IMR-90 (cell line): ENCODE measurements around the gene LRIG1. TPM values are rescaled to one million over a fixed set of nuclear protein-coding genes. Genes with fewer than 3 reads are reported as not detected.

Experiments
- ATAC-seq: fragments of 200-7000 bp; cut with Tn5 transposase; 2 replicates; pipeline ENCODE4 v1.9.1; 2020; ENCODE audit warnings: low read depth, mild to moderate bottlenecking, moderate library complexity
- BruUV-seq: library from RNA; stranded (reverse); fragments of 400-500 nt; replicated peaks from 2 replicates; lab custom pipeline; 2021; lab: Mats Ljungman, UMichigan
- CTCF ChIA-PET: fragments of 300-600 bp; formaldehyde crosslinking; extraction: SDS; loops from one replicate; lab custom pipeline; 2021; ENCODE audit warnings: antibody characterized with exemption; lab: Yijun Ruan, JAX
- POLR2A ChIA-PET: fragments of 300-600 bp; sonication (Branson Sonifier 250); formaldehyde crosslinking; loops from one replicate; lab custom pipeline; 2022; ENCODE audit warnings: antibody characterized with exemption; ENCODE audit not compliant: unreplicated experiment; lab: Charles Lee
- DNase-seq: peaks from one replicate; pipeline ENCODE4 v3.0.0; 2013
- H2AFZ ChIP-seq: replicated peaks from 2 replicates; pipeline ENCODE3; 2013; ENCODE audit warnings: low read length, mild to moderate bottlenecking; ENCODE audit not compliant: poor library complexity
- H2AK5ac ChIP-seq: 2 replicates; pipeline ENCODE4 v1.6.1; 2013; ENCODE audit warnings: low read depth, low read length, inconsistent platforms
- H2AK9ac ChIP-seq: replicated peaks from 2 replicates; pipeline ENCODE3; 2013; ENCODE audit warnings: mild to moderate bottlenecking, low read depth, low read length, moderate library complexity; ENCODE audit not compliant: poor library complexity
- H2BK120ac ChIP-seq: 2 replicates; pipeline ENCODE4 v1.6.1; 2013; ENCODE audit warnings: low read depth, low read length, inconsistent platforms
- H2BK15ac ChIP-seq: 3 replicates; pipeline ENCODE4 v1.6.1; 2013; ENCODE audit warnings: low read depth, low read length, inconsistent platforms
- H2BK20ac ChIP-seq: 2 replicates; pipeline ENCODE4 v1.6.1; 2013; ENCODE audit warnings: low read depth, mild to moderate bottlenecking, inconsistent platforms, low read length, moderate library complexity
- H2BK5ac ChIP-seq: 2 replicates; pipeline ENCODE4 v1.6.1; 2013; ENCODE audit warnings: mild to moderate bottlenecking, low read depth, low read length, inconsistent platforms; ENCODE audit not compliant: poor library complexity, severe bottlenecking
- H3K14ac ChIP-seq: replicated peaks from 2 replicates; pipeline ENCODE4 v1.6.1; 2013; ENCODE audit warnings: low read depth, low read length, inconsistent platforms
- H3K18ac ChIP-seq: 2 replicates; pipeline ENCODE4 v1.6.1; 2013; ENCODE audit warnings: low read depth, low read length, control low read depth
- H3K23ac ChIP-seq: 2 replicates; pipeline ENCODE4 v1.6.1; 2013; ENCODE audit warnings: low read depth, low read length, inconsistent platforms
- H3K27ac ChIP-seq: 2 replicates; pipeline ENCODE4 v1.5.1; 2013; ENCODE audit warnings: mild to moderate bottlenecking, control low read depth, low read length; ENCODE audit not compliant: insufficient read depth
- H3K27me3 ChIP-seq: 2 replicates; pipeline ENCODE4 v1.6.1; 2013; ENCODE audit warnings: low read length; ENCODE audit not compliant: control insufficient read depth, insufficient read depth
- H3K36me3 ChIP-seq: 2 replicates; pipeline ENCODE4 v1.6.1; 2013; ENCODE audit warnings: low read length, mixed read lengths; ENCODE audit not compliant: control insufficient read depth, insufficient read depth
- H3K4ac ChIP-seq: 2 replicates; pipeline ENCODE4 v1.6.1; 2013; ENCODE audit warnings: low read depth, low read length, inconsistent platforms
- H3K4me1 ChIP-seq: 2 replicates; pipeline ENCODE4 v1.6.1; 2013; ENCODE audit warnings: low read length, mixed read lengths; ENCODE audit not compliant: control insufficient read depth, insufficient read depth
- H3K4me2 ChIP-seq: 2 replicates; pipeline ENCODE4 v1.6.1; 2013; ENCODE audit warnings: low read depth, mild to moderate bottlenecking, control low read depth, low read length, moderate library complexity
- H3K4me3 ChIP-seq: 2 replicates; pipeline ENCODE4 v1.5.1; 2013; ENCODE audit warnings: low read depth, mild to moderate bottlenecking, control low read depth, low read length, moderate library complexity; ENCODE audit not compliant: insufficient read depth
- H3K56ac ChIP-seq: 2 replicates; pipeline ENCODE4 v1.6.1; 2013; ENCODE audit warnings: low read length, inconsistent platforms; ENCODE audit not compliant: insufficient read depth; ENCODE audit errors: extremely low read depth
- H3K79me1 ChIP-seq, 2 experiments: 2 replicates each; pipeline ENCODE4 v1.6.1; 2013; ENCODE audit warnings: low read length in 2 of 2, inconsistent platforms in 1 of 2, low read depth in 1 of 2
- H3K9ac ChIP-seq: 2 replicates; pipeline ENCODE4 v1.6.1; 2013; ENCODE audit warnings: low read depth, low read length, control low read depth
- H3K9me1 ChIP-seq: 2 replicates; pipeline ENCODE4 v1.6.1; 2013; ENCODE audit warnings: low read length, inconsistent platforms; ENCODE audit not compliant: insufficient read depth
- H3K9me3 ChIP-seq: 2 replicates; pipeline ENCODE4 v1.6.1; 2013; ENCODE audit warnings: low read length; ENCODE audit not compliant: control insufficient read depth, insufficient read depth
- H4K20me1 ChIP-seq: 2 replicates; pipeline ENCODE4 v1.6.1; 2013; ENCODE audit warnings: low read length, inconsistent platforms; ENCODE audit not compliant: insufficient read depth
- H4K5ac ChIP-seq: 2 replicates; pipeline ENCODE4 v1.6.1; 2013; ENCODE audit warnings: mild to moderate bottlenecking, low read depth, low read length, control low read depth
- H4K8ac ChIP-seq, 2 experiments: 2 replicates each; pipeline ENCODE4 v1.6.1; 2013; ENCODE audit warnings: low read depth in 2 of 2, low read length in 2 of 2, control low read depth in 1 of 2, inconsistent platforms in 1 of 2
- H4K91ac ChIP-seq: 2 replicates; pipeline ENCODE4 v1.6.1; 2013; ENCODE audit warnings: low read depth, low read length, inconsistent platforms; ENCODE audit not compliant: insufficient read depth
- BHLHE40 ChIP-seq: fragments of 150-350 bp; IDR thresholded peaks from 2 replicates; pipeline ENCODE4 v1.6.1; 2016; ENCODE audit warnings: mild to moderate bottlenecking, low read depth, low read length
- CEBPB ChIP-seq: IDR thresholded peaks from 2 replicates; pipeline ENCODE4 v1.6.1; 2012; ENCODE audit warnings: low read depth, low read length, improper control_type of control experiment
- CHD1 ChIP-seq: IDR thresholded peaks from 2 replicates; pipeline ENCODE4 v1.6.1; 2012; ENCODE audit warnings: low read depth, low read length, improper control_type of control experiment
- FOS ChIP-seq: fragments of 150-350 bp; IDR thresholded peaks from 2 replicates; pipeline ENCODE4 v1.6.1; 2016; ENCODE audit warnings: low read depth, low read length
- MAFK ChIP-seq: IDR thresholded peaks from 2 replicates; pipeline ENCODE4 v1.6.1; 2012; ENCODE audit warnings: low read depth, low read length, improper control_type of control experiment
- NFE2L2 ChIP-seq: fragments of 150-350 bp; IDR thresholded peaks from 2 replicates; pipeline ENCODE4 v1.6.1; 2016; ENCODE audit warnings: low read depth, mild to moderate bottlenecking, low read length
- SMC3 ChIP-seq: fragments of 150-350 bp; IDR thresholded peaks from 2 replicates; pipeline ENCODE4 v1.6.1; 2016; ENCODE audit warnings: low read depth, mild to moderate bottlenecking, antibody characterized with exemption, low read length, moderate library complexity
- WGBS, 2 experiments: methylation state at CpG; one replicate each; pipeline versions ENCODE4 v1.1.5 to v1.1.7; 2013; ENCODE audit warnings: missing lambda C conversion rate in 2 of 2; ENCODE audit not compliant: insufficient read length in 1 of 2; ENCODE audit errors: extremely low coverage in 2 of 2; 5-methylcytosine and 5-hydroxymethylcytosine counted together
- dilution Hi-C: fragments of 300-500 bp; cut with HindIII; formaldehyde crosslinking; loops from one replicate; pipeline ENCODE4 v1.14.3; 2018; ENCODE audit warnings: low sequenced_read_pairs; ENCODE audit not compliant: unreplicated experiment
- in situ Hi-C: fragments of 300-500 bp; cut with MboI; formaldehyde crosslinking; loops from 3 replicates; pipeline ENCODE4 v1.14.3; 2019; ENCODE audit warnings: low sequenced_read_pairs, inconsistent platforms, mixed read lengths
- intact Hi-C: fragments of 100-400 bp; cut with micrococcal nuclease; formaldehyde crosslinking; loops from 2 replicates; pipeline ENCODE4 v1.10.0; 2022
- polyA plus RNA-seq, 3 experiments: library from polyadenylated mRNA; depleted of rRNA; stranded (reverse); fragments of >200 nt; gene quantifications; 2 replicates each; pipeline ENCODE4 v1.2.3, GENCODE V29; 2012; ENCODE audit warnings: low replicate concordance in 1 of 3
- total RNA-seq: library from RNA; depleted of rRNA; stranded (reverse); fragments of >200 nt; gene quantifications from 2 replicates; pipeline ENCODE4 v1.2.3, GENCODE V29; 2012
- TF ChIP-seq, protein P1 (sequence below): fragments of 150-350 bp; IDR thresholded peaks from 2 replicates; pipeline ENCODE4 v1.6.1; 2017; ENCODE audit warnings: mild to moderate bottlenecking, antibody characterized with exemption, low read length, low read depth
- TF ChIP-seq, protein P2 (sequence below): conservative IDR thresholded peaks from 2 replicates; pipeline ENCODE4 v1.5.1; 2012; ENCODE audit warnings: mild to moderate bottlenecking, low read depth, low read length, improper control_type of control experiment

Gene LRIG1
- total and polyA plus RNA-seq, 2 of the 4 experiments (the other 2 are of a cell fraction), result 62.8 to 87.8 TPM

DNA sequence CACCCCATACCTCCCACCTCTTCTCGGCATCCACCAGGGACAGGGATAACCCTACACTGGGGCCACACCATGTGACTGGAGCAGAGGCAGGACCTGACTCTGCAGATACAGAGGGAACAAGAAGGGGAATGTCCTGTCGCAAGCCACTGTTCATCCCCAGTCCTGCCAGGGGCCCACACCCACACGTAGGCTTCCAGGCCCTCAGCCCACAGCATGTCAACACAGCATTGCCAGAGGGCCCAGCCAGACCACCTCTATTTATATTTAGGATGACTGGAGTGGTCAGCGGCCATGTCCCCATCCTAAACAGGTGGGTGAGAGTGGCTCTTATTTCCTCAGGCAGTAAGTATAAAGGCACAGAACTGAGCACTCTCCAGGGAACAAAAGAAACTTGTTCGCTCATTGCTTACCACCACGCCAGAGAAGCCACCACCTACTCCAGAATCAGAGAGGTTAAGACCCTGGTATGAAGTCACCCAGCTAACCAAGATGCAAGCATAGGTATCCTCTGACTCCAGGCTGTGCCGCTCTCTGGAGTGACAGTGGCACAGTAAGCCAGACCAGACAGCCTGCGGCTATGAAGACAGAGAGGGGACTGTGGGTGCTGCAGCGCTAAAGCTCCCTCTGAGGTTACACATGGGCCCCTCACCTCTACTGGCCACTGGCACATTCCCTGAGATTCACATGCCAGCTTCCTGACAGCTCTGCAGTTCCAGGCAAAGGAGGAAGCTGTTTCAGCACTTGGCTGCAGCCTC lies 67.9 kb downstream of the LRIG1 start (continued):
- TF ChIP-seq BHLHE40 (no peak), MAFK (no peak)

DNA sequence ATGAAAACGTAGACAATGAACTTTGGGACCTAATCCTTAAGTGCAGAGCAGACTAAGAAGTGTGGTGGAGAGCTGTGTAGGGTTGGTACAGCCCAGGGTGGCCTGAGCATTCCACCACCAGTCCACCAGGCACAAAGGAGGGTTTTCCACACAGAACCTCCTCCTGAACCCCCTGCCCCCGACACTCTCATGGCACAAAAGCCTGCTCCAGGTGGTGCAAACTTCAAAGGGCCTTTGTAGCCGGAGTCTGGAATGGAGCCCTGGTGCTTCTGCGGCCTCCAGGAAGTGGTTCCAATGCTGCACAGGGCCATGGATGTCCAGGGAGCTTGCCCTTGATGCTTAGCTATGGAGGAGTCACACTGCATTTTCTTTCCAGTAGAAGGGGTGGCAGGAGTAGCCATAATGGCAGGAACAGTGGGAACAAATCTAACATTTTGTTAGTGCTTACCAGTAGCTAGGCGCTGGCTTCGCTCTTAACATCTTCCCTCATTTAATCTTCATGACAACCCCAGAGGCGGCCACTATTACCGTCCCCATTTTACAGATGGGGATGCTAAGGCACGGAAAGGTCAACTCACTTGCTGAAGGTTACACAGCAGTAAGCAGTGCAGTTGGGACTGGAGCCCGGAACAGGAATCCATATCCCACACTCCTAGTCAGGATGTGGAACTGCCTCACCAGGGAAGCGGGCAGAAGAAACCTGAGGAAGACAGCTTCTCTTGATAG lies 68.6 kb downstream of the LRIG1 start:
- no peak overlapping the region for H3K4me2 ChIP-seq
- DNase-seq, result no peak
- peaks cover 49 to 73% of the 10 kb centered on the region in 2 experiments for H3K79me1 ChIP-seq
- TF ChIP-seq BHLHE40 (no peak), CEBPB (no peak), CHD1 (no peak), SMC3 (no peak), FOS (no peak), NFE2L2 (no peak)
- TF ChIP-seq, protein P1, sequence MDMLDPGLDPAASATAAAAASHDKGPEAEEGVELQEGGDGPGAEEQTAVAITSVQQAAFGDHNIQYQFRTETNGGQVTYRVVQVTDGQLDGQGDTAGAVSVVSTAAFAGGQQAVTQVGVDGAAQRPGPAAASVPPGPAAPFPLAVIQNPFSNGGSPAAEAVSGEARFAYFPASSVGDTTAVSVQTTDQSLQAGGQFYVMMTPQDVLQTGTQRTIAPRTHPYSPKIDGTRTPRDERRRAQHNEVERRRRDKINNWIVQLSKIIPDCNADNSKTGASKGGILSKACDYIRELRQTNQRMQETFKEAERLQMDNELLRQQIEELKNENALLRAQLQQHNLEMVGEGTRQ, result no peak
- TF ChIP-seq, protein P2, sequence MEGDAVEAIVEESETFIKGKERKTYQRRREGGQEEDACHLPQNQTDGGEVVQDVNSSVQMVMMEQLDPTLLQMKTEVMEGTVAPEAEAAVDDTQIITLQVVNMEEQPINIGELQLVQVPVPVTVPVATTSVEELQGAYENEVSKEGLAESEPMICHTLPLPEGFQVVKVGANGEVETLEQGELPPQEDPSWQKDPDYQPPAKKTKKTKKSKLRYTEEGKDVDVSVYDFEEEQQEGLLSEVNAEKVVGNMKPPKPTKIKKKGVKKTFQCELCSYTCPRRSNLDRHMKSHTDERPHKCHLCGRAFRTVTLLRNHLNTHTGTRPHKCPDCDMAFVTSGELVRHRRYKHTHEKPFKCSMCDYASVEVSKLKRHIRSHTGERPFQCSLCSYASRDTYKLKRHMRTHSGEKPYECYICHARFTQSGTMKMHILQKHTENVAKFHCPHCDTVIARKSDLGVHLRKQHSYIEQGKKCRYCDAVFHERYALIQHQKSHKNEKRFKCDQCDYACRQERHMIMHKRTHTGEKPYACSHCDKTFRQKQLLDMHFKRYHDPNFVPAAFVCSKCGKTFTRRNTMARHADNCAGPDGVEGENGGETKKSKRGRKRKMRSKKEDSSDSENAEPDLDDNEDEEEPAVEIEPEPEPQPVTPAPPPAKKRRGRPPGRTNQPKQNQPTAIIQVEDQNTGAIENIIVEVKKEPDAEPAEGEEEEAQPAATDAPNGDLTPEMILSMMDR, result no peak
- no peak for ATAC-seq
- ChIA-PET CTCF (no interaction called here), POLR2A (no interaction called here)
- H3K18ac ChIP-seq, result peak overlapping the region; percentile 26; the same call in 1 of the 2 replicates
- no peak overlapping the region for H4K5ac ChIP-seq
- H2AK9ac ChIP-seq, result peak overlapping the region; percentile 74
- WGBS, 2 experiments, result 85% methylated on average over 4 of the region's 11 CpGs; no CpG with 5 or more reads in 1 of the 2 experiments
- H2AK5ac ChIP-seq, result peak overlapping the region; percentile 88; the same call in 1 of the 2 replicates
- H2BK5ac ChIP-seq, result peak overlapping the region; percentile 65
- peak overlapping the region; percentile 86 for H3K4ac ChIP-seq
- no peaks in the 10 kb centered on the region for H3K9me3 ChIP-seq
- H3K23ac ChIP-seq, result no peak overlapping the region
- H2BK20ac ChIP-seq, result peak overlapping the region; percentile 57; the same call in 1 of the 2 replicates
- no peak overlapping the region for H3K4me3 ChIP-seq
- no peak overlapping the region for H3K9ac ChIP-seq
- dilution Hi-C loops, result no loop called here
- 0 out of 2 replicates have a peak, but pooled peaks cover 2% of the 10 kb centered on the region for H4K20me1 ChIP-seq
- in situ Hi-C loops, result no loop called here
- intact Hi-C loops, result no loop called here
- peaks cover 28% of the 10 kb centered on the region for H3K4me1 ChIP-seq
- H3K9me1 ChIP-seq, result peaks cover 33% of the 10 kb centered on the region
- no peak overlapping the region for H2AFZ ChIP-seq
- H3K14ac ChIP-seq, result 0 out of 2 replicates have a peak overlapping the region, but pooled peaks have one; percentile 79
- H4K8ac ChIP-seq, result peak overlapping the region in 1 of 2 experiments; percentile 72; a peak in 2 of 4 replicates
- H3K27me3 ChIP-seq, result no peaks in the 10 kb centered on the region
- no peak overlapping the region for H3K27ac ChIP-seq
- peaks cover 9% of the 10 kb centered on the region; the same call in 1 of the 2 replicates for H3K36me3 ChIP-seq
- peak overlapping the region; percentile 32 for H2BK120ac ChIP-seq
- BruUV-seq, result no TSS peak
- peak overlapping the region; percentile 26; the same call in 2 of the 3 replicates for H2BK15ac ChIP-seq
- H4K91ac ChIP-seq, result peak overlapping the region; percentile 12; the same call in 1 of the 2 replicates
- no peak overlapping the region for H3K56ac ChIP-seq
